HL-60/S4 treated with retinoic acid at 250 ng/mL for 4 days and 3 days (cell line): Measurements from ENCODE around the gene MCUB.

Experiments
- in situ Hi-C: fragments of 300-500 bp; cut with MboI; formaldehyde crosslinking; loops from 2 replicates; pipeline ENCODE4 v1.7.0; 2022; ENCODE audit warnings: low sequenced_read_pairs

MCUB gene

GRCh38 chr4:109728385-109728784, 168.3 kb downstream of the MCUB start:
- in situ Hi-C loops, result no loop called here

GRCh38 chr4:109729117-109729717, 169.2 kb downstream of the MCUB start:
- in situ Hi-C loops, result no loop called here

- in situ Hi-C loops, result no loop called here
These were observed 169.9 kb downstream of the MCUB start, which contains the start of gene PLA2G12A for GRCh38 chr4:109729718-109730618. Gene PLA2G12A (minus strand): TSS chr4:109730070. CDS start chr4:109729809, 261 bp downstream.

GRCh38 chr4:109730619-109731545, 170.8 kb downstream of the MCUB start:
- in situ Hi-C loops, result no loop called here

GRCh38 chr4:109733728-109734127, 173.7 kb downstream of the MCUB start:
- in situ Hi-C loops, result no loop called here

GRCh38 chr4:109735566-109736365, 175.7 kb downstream of the MCUB start:
- in situ Hi-C loops, result no loop called here
